Activated naive CD8-positive, alpha-beta T cell (primary cell): ENCODE results near the gene HPN.
"Not testable (repeated sequence)": the region's sequence is repeated elsewhere in the genome, so short reads cannot be mapped to it uniquely, and the experiment has no call there.

Experiments used
- H3K27ac Mint-ChIP-seq: one replicate; pipeline ENCODE4 v1.8.0; 2021; ENCODE audit warnings: mixed read lengths
- H3K27me3 Mint-ChIP-seq: one replicate; pipeline ENCODE4 v1.8.0; 2021; ENCODE audit warnings: mixed read lengths
- H3K36me3 Mint-ChIP-seq: one replicate; pipeline ENCODE4 v1.8.0; 2021; ENCODE audit warnings: mixed read lengths
- H3K4me1 Mint-ChIP-seq: one replicate; pipeline ENCODE4 v1.8.0; 2021; ENCODE audit warnings: low read depth, mixed read lengths
- H3K4me3 Mint-ChIP-seq: one replicate; pipeline ENCODE4 v1.8.0; 2021; ENCODE audit warnings: mild to moderate bottlenecking, mixed read lengths
- H3K9me3 Mint-ChIP-seq: one replicate; pipeline ENCODE4 v1.8.0; 2021; ENCODE audit warnings: low read depth, mixed read lengths

The HPN gene

GRCh38 chr19:35005256-35005977, 36.1 kb upstream of the HPN start:
- Mint-ChIP-seq H3K27me3 (no peaks in the 10 kb centered on the region), H3K36me3 (peaks cover 6% of the 10 kb centered on the region), H3K4me1 (peaks cover 59% of the 10 kb centered on the region), H3K9me3 (no peaks in the 10 kb centered on the region), H3K27ac (peak overlapping the region; percentile 22), H3K4me3 (no peak overlapping the region)

DNA sequence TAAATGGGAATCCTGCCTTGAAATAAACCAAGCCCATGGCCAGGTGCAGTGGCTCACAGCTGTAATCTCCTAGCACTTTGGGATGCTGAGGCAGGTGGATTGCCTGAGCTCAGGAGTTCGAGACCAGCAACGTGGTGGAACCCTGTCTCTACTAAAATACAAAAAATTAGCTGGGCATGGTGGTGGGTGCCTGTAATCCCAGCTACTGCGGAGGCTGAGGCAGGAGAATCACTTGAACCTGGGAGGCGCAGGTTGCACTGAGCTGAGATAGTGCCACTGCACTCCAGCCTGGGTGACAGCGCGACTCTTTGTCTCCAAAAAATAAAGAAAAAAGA, 35.5 kb upstream of the HPN start:
- H3K4me1 Mint-ChIP-seq, result peaks cover 62% of the 10 kb centered on the region

DNA sequence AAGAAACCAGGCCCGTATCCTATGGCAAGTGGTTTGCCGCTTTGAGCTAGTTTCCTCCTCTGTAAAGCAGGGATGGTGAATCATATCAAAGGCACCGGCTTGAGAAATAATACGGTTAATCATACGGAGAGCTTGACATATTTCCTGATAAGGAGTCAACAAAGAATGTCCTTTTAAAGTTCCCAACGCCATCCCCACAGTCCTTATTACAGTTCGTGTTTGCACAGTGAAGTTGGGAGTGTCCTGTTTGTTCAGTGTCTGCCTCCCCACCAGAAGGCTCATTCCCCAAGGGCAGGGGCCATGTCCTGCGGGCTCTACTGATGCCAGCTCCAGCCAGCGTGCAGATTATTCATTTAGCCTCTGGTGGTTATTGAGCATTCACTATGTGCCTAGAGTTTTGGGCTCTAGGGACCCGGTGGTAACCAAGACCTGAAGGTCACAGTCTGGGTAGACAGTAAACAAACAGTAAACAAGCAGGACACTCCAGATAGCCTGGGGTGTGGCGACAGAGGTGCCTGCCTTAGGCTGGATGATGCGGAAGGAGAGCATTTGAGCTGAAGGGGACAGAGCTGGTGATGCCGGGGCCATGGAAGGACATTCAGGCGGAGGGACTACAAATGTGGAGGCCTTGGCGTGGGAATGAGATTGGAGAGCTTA, 35.1 kb upstream of the HPN start:
- Mint-ChIP-seq H3K27me3 (no peaks in the 10 kb centered on the region), H3K27ac (peak overlapping the region; percentile 50), H3K9me3 (no peaks in the 10 kb centered on the region), H3K4me1 (peaks cover 63% of the 10 kb centered on the region), H3K4me3 (no peak overlapping the region), H3K36me3 (peaks cover 3% of the 10 kb centered on the region)

More for the DNA sequence above, 35.5 kb upstream of the HPN start:
- H3K27ac Mint-ChIP-seq, result peak overlapping the region; percentile 22
- not testable (repeated sequence) for H3K9me3 Mint-ChIP-seq, H3K4me3 Mint-ChIP-seq, H3K27me3 Mint-ChIP-seq, H3K36me3 Mint-ChIP-seq

- Mint-ChIP-seq H3K27ac (peak overlapping the region; percentile 50), H3K9me3 (no peaks in the 10 kb centered on the region), H3K4me1 (peaks cover 64% of the 10 kb centered on the region), H3K4me3 (no peak overlapping the region), H3K27me3 (no peaks in the 10 kb centered on the region), H3K36me3 (peaks cover 3% of the 10 kb centered on the region)
Observed at GRCh38 chr19:35006999-35007365, 34.5 kb upstream of the HPN start.

GRCh38 chr19:35007427-35007826, 34.1 kb upstream of the HPN start:
- H3K36me3 Mint-ChIP-seq, H3K27ac Mint-ChIP-seq, H3K27me3 Mint-ChIP-seq, H3K9me3 Mint-ChIP-seq, H3K4me3 Mint-ChIP-seq: not testable (repeated sequence)
- H3K4me1 Mint-ChIP-seq, result peaks cover 64% of the 10 kb centered on the region

GRCh38 chr19:35008891-35009341, 32.6 kb upstream of the HPN start:
- Mint-ChIP-seq H3K4me3 (no peak overlapping the region), H3K4me1 (peaks cover 64% of the 10 kb centered on the region), H3K9me3 (no peaks in the 10 kb centered on the region), H3K36me3 (peaks cover 9% of the 10 kb centered on the region), H3K27ac (peak overlapping the region; percentile 30), H3K27me3 (no peaks in the 10 kb centered on the region)

DNA sequence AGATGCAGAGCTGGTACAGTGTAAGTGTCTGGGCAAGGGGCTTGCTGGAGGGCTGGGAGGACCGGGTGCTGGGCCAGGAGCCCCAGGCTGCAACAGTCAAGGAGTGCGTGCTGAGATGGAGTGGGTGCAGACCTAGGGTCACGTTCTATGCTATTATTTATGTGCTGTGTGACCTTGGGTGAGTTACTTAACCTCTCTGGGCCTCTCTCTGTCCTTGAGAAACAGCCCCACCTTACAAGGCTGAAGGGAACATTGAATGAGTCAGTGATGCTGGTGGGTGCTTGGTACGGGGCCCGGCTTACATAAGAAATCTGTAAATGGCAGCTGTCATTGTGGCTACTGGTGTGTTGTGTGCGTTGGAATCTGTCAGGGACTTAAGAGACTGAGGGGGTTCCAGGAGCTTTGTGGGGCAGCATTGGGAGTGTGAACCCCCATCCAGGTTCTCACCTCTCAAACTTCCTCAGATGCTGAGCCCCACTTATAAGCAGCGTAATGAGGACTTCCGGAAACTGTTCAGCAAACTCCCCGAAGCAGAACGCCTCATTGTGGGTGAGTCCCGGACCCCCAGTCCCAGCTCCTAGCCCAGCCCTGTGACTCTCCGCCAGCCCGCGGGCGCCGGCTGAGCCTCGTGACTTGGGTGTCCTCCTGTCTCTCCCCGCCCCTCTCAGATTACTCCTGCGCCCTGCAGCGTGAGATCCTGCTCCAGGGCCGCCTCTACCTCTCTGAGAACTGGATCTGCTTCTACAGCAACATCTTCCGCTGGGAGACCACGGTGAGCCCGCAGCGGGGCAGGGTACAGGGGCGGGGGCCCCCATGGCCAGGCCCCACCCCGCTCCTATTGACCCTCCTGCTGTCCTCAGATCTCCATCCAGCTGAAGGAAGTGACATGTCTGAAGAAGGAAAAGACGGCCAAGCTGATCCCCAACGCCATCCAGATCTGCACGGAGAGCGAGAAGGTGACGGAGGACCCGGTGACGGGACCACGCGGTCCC, 31.8 kb upstream of the HPN start:
- peaks cover 15% of the 10 kb centered on the region for H3K36me3 Mint-ChIP-seq
- H3K4me1 Mint-ChIP-seq, result peaks cover 65% of the 10 kb centered on the region
- no peaks in the 10 kb centered on the region for H3K27me3 Mint-ChIP-seq
- no peak overlapping the region for H3K4me3 Mint-ChIP-seq
- H3K27ac Mint-ChIP-seq, result peak overlapping the region; percentile 46
- H3K9me3 Mint-ChIP-seq, result no peaks in the 10 kb centered on the region

- H3K27ac Mint-ChIP-seq, result peak overlapping the region; percentile 76
- no peaks in the 10 kb centered on the region for H3K9me3 Mint-ChIP-seq
- H3K4me1 Mint-ChIP-seq, result peaks cover 71% of the 10 kb centered on the region
- H3K4me3 Mint-ChIP-seq, result no peak overlapping the region
- H3K36me3 Mint-ChIP-seq, result peaks cover 17% of the 10 kb centered on the region
- H3K27me3 Mint-ChIP-seq, result no peaks in the 10 kb centered on the region
Observed at GRCh38 chr19:35011091-35011689, 30.3 kb upstream of the HPN start.

DNA sequence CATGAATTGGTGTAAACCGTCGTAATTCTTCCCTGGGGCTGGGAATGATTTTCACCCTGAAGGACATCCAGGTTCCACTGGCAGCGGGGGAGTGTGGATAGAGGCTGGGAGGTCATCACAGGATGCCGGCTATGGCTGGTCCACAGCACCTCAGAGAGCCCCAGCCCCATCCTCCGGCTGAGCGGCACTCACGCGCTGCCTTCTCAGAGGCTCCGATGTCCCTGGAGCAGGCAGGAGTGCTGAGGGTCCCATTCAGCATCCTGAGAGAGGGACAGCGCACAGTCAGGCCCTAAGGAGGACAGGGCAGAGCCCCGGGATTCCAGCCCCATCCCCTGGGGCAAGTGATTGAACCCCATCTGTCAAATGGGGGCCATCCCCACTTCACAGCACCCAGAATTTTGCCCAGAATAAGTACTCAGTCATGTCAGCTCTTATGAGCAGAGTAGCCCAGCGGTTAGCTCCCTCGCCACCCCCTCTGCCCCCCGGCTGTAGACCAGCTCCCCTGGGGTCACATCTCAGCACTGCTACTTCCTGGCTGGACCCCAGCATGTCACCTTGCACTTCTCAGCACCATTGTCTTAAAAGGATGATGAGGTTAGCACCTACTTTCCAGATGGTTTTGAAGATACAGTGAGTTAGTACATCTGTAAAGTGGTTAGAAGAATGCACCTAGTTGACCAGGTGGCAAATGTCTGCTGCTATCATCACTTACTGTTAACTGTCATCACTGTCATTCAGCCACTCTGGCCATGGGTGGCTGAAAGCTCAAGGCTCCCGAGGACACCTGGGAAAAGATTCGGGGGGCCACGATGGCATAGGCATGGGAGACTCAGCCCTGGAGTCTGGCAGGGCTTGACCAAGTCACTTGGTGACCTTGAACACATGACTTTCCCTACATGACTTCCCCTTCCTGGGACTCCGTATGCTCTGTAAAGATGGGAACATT, 29.5 kb upstream of the HPN start:
- Mint-ChIP-seq H3K27ac (peak overlapping the region; percentile 95), H3K4me1 (peaks cover 64% of the 10 kb centered on the region), H3K36me3 (peaks cover 17% of the 10 kb centered on the region), H3K4me3 (peak overlapping the region; percentile 73), H3K27me3 (no peaks in the 10 kb centered on the region), H3K9me3 (no peaks in the 10 kb centered on the region)

DNA sequence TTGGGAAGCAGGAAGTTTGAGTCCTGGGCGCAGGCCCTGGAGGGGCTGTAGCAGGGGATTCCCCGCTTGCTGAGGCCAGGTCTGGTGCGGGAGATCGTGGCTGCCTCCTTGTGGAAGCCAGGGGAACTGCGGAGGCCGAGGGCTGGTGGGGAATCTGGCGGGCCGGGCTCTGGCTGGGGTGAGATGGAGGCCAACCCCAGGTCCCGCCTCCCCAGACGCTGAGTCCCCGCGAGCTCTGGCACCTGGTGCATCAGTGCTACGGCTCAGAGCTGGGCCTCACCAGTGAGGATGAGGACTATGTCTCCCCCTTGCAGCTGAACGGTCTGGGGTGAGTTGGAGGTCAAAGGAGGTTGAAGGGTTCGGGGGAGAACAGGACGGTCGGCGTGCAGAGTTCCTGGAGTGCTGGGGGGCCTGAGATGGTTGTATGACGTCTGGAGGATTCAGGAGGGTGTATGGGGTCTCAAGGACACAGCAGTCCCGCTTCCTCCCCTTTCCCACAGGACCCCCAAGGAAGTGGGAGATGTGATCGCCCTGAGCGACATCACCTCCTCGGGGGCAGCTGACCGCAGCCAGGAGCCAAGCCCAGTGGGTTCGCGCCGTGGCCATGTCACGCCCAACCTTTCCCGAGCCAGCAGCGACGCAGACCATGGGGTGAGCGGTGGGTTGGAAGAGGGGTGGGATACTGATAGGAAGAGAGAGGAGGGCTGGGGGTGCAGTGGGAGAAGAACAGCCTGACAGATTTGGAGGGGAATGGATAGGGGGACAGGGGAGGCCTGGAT, 28.3 kb upstream of the HPN start:
- Mint-ChIP-seq H3K36me3 (peaks cover 17% of the 10 kb centered on the region), H3K4me1 (peaks cover 66% of the 10 kb centered on the region), H3K9me3 (no peaks in the 10 kb centered on the region), H3K27me3 (no peaks in the 10 kb centered on the region), H3K4me3 (peak overlapping the region; percentile 81), H3K27ac (peak overlapping the region; percentile 95)

DNA sequence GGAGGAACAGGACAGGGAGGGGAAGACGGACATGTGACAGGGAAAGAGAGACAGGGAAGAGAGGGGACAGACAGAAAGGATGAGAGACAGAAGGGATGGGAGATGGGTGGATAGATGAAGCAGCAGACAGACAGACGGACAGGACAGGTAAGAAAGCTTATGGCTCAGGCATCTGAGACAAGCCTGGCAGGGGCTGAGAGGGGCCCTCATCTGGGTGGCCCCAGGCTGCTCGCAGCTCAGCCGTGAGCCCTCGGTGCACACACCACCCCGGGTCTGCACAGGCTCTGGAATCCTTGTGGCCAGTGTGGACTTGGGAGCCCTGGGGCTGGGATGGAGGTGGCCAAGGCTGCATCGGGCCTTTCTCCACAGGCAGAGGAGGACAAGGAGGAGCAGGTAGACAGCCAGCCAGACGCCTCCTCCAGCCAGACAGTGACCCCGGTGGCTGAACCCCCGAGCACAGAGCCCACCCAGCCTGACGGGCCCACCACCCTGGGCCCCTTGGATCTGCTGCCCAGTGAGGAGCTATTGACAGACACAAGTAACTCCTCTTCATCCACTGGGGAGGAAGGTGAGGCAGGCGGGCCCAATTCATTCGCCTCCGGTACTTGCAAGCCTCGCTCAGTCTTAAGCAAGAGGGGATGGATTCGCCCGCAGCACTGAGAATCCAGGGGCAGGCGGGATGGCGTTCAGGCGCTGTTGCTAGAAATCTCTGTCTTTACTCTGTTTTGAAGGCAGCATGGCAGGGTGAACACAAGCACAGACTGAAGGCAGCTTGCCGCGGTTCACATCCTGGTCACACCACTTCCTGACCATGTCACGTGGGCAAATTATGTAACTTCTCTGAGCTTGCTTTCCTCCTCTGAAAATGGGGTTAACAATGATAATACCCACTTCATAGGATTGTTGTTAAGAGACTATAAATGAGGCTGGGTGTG, 27.4 kb upstream of the HPN start:
- no peaks in the 10 kb centered on the region for H3K27me3 Mint-ChIP-seq
- H3K4me1 Mint-ChIP-seq, result peaks cover 66% of the 10 kb centered on the region
- H3K36me3 Mint-ChIP-seq, result peaks cover 17% of the 10 kb centered on the region
- H3K9me3 Mint-ChIP-seq, result no peaks in the 10 kb centered on the region
- H3K27ac Mint-ChIP-seq, result peak overlapping the region; percentile 95
- H3K4me3 Mint-ChIP-seq, result peak overlapping the region; percentile 85

GRCh38 chr19:35014774-35015173, 26.7 kb upstream of the HPN start:
- not testable (repeated sequence) for H3K9me3 Mint-ChIP-seq, H3K27me3 Mint-ChIP-seq
- H3K36me3 Mint-ChIP-seq, result peaks cover 19% of the 10 kb centered on the region
- H3K4me1 Mint-ChIP-seq, result peaks cover 62% of the 10 kb centered on the region
- peak overlapping the region; percentile 93 for H3K27ac Mint-ChIP-seq
- H3K4me3 Mint-ChIP-seq, result peak overlapping the region; percentile 85
